CD8-positive, alpha-beta memory T cell (primary cell): Measurements from ENCODE around the gene RTN4IP1. TPM values are rescaled to one million over a fixed set of nuclear protein-coding genes. Genes with fewer than 3 reads are reported as not detected.

Experiments used
- CTCF ChIA-PET: fragments of 350-600 bp; sonication (Branson Sonifier 250); formaldehyde crosslinking; loops from one replicate; lab custom pipeline; 2021; ENCODE audit warnings: antibody characterized with exemption; lab: Charles Lee
- POLR2A ChIA-PET: fragments of 350-600 bp; sonication (Branson Sonifier 250); formaldehyde crosslinking; loops from one replicate; lab custom pipeline; 2021; ENCODE audit warnings: antibody characterized with exemption; lab: Charles Lee
- DNase-seq, 5 donors: peaks; one replicate each; pipeline versions ENCODE4 v3.0.0 to v3.0.0-alpha.2; 2020 to 2022; ENCODE audit warnings: mixed read lengths in 1 of 5
- H3K27ac ChIP-seq: one replicate; pipeline ENCODE4 v1.7.0; 2013; ENCODE audit warnings: low read depth, mild to moderate bottlenecking, low read length, moderate library complexity
- H3K27me3 ChIP-seq: 2 replicates; pipeline ENCODE4 v1.7.0; 2013; ENCODE audit warnings: low read length, mild to moderate bottlenecking; ENCODE audit not compliant: insufficient read depth, poor library complexity, severe bottlenecking
- H3K36me3 ChIP-seq: 2 replicates; pipeline ENCODE4 v1.7.0; 2013; ENCODE audit warnings: mild to moderate bottlenecking, low read length, moderate library complexity; ENCODE audit not compliant: insufficient read depth
- H3K4me1 ChIP-seq: 2 replicates; pipeline ENCODE4 v1.7.0; 2013; ENCODE audit warnings: mild to moderate bottlenecking, low read length, moderate library complexity; ENCODE audit not compliant: insufficient read depth
- H3K4me3 ChIP-seq: 2 replicates; pipeline ENCODE4 v1.7.0; 2013; ENCODE audit warnings: mild to moderate bottlenecking, low read length
- H3K9me3 ChIP-seq: 2 replicates; pipeline ENCODE4 v1.7.0; 2013; ENCODE audit warnings: mild to moderate bottlenecking, low read length
- H3K27ac Mint-ChIP-seq, 8 donors: one replicate each; pipeline ENCODE4 v1.8.0; 2020 to 2021; ENCODE audit warnings: mixed read lengths in 8 of 8, mild to moderate bottlenecking in 6 of 8, inconsistent platforms in 3 of 8, moderate library complexity in 3 of 8
- H3K27me3 Mint-ChIP-seq, 2 donors: one replicate each; pipeline ENCODE4 v1.8.0; 2020 to 2021; ENCODE audit warnings: mixed read lengths in 2 of 2, mild to moderate bottlenecking in 1 of 2, moderate library complexity in 1 of 2
- H3K36me3 Mint-ChIP-seq, 3 donors: one replicate each; pipeline ENCODE4 v1.8.0; 2020 to 2021; ENCODE audit warnings: mixed read lengths in 3 of 3, inconsistent platforms in 1 of 3, mild to moderate bottlenecking in 1 of 3
- H3K4me1 Mint-ChIP-seq, 3 donors: one replicate each; pipeline ENCODE4 v1.8.0; 2020 to 2021; ENCODE audit warnings: mixed read lengths in 3 of 3, inconsistent platforms in 1 of 3, mild to moderate bottlenecking in 1 of 3
- H3K4me3 Mint-ChIP-seq, 7 donors: one replicate each; pipeline ENCODE4 v1.8.0; 2020 to 2021; ENCODE audit warnings: mixed read lengths in 7 of 7, mild to moderate bottlenecking in 6 of 7, moderate library complexity in 4 of 7, inconsistent platforms in 2 of 7
- H3K9me3 Mint-ChIP-seq, 5 donors: one replicate each; pipeline ENCODE4 v1.8.0; 2020 to 2022; ENCODE audit warnings: mixed read lengths in 5 of 5, mild to moderate bottlenecking in 3 of 5, moderate library complexity in 2 of 5, inconsistent platforms in 1 of 5
- polyA plus RNA-seq: library from polyadenylated mRNA; unstranded; fragments of 300-500 nt; fragmentation: Illumina TruSeq; gene quantifications from one replicate; pipeline ENCODE4 v1.2.3, GENCODE V29; 2021
- total RNA-seq, 2 experiments: library from RNA; stranded (reverse); gene quantifications; one replicate each; pipeline ENCODE4 v1.2.3, GENCODE V29; 2021

Gene RTN4IP1
- total and polyA plus RNA-seq, 3 experiments from 2014 or later: 7.2 to 10.3 (median 9.5) TPM

DNA sequence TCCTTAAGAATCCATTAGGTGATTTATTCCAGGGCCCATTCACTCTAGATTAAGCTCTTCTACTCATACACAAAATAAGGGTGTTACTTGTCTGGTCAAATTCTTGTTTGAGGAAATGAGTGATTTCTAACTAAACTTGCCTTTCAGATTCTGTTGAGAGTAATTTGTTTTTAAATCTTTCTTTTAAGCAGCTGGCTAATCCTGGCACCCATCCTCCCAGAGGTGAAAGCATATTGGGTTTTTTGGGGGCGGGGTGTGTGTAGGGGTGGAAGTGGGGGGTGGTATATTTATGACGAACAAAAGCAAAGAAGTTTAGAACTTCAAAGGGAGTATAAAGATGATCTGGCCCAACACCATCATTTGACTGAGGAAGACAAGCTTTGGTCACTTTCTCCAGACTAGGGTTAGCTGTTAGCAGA, 94.7 kb downstream of the RTN4IP1 start:
- POLR2A ChIA-PET: interaction anchor here (0.9 to 1.1 kb wide), 2 partner anchors 9 to 12 kb away, joined by 3 to 6 read pairs; no protein-coding TSS in a partner anchor
- no peaks in the 10 kb centered on the region for H3K27me3 ChIP-seq
- no peak for DNase-seq
- Mint-ChIP-seq H3K27me3 (peaks cover 0 to 1% of the 10 kb centered on the region in 2 donors), H3K9me3 (no peaks in the 10 kb centered on the region), H3K36me3 (peaks cover 0 to 83% (median 40%) of the 10 kb centered on the region in 3 donors), H3K27ac (peak overlapping the region; percentile 45 to 96 (median 75)), H3K4me3 (peak overlapping the region in 3 of 7 donors; percentile 2 to 14 (median 7)), H3K4me1 (peaks cover 69 to 92% (median 90%) of the 10 kb centered on the region in 3 donors)
- H3K4me3 ChIP-seq: no peak overlapping the region
- peaks cover 42% of the 10 kb centered on the region for H3K4me1 ChIP-seq
- H3K36me3 ChIP-seq: peaks cover 14% of the 10 kb centered on the region
- CTCF ChIA-PET: interaction anchor here (1.1 to 1.9 kb wide), 3 partner anchors 15 to 32 kb away, joined by 5 to 7 read pairs (median 5); no protein-coding TSS in a partner anchor
- H3K27ac ChIP-seq: no peak overlapping the region
- H3K9me3 ChIP-seq: no peaks in the 10 kb centered on the region

DNA sequence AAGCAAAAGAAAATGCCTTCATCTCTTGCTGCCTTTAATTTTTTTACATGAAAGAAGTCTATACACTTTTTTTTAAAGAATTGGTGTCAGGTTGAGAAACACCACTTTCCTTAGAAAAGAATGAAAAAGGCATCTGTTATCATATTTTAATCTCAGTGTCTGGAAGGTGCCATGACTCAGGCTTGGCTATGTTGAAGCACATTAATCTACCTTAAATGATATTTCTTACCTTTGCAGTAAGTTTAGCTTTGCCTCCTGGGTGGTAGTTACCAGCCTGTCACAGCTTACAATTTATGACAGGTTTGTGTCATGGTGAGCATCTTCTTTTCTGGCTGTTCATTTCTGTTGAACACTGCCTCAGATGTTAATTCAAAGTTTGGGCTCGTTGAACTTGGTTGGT, 95.3 kb downstream of the RTN4IP1 start:
- Histone ChIP-seq H3K27me3 (no peaks in the 10 kb centered on the region), H3K27ac (no peak overlapping the region), H3K9me3 (no peaks in the 10 kb centered on the region), H3K4me3 (no peak overlapping the region), H3K36me3 (peaks cover 13% of the 10 kb centered on the region), H3K4me1 (peaks cover 42% of the 10 kb centered on the region)
- Mint-ChIP-seq H3K9me3 (no peaks in the 10 kb centered on the region), H3K27ac (peak overlapping the region; percentile 45 to 96 (median 75)), H3K4me3 (no peak overlapping the region), H3K4me1 (peaks cover 71 to 92% (median 90%) of the 10 kb centered on the region in 3 donors), H3K27me3 (peaks cover 0 to 1% of the 10 kb centered on the region in 2 donors), H3K36me3 (peaks cover 0 to 83% (median 44%) of the 10 kb centered on the region in 3 donors)
- ChIA-PET POLR2A (interaction anchor here (0.9 to 1.1 kb wide), 2 partner anchors 8 to 12 kb away, joined by 3 to 6 read pairs; no protein-coding TSS in a partner anchor), CTCF (interaction anchor here (1.1 to 1.9 kb wide), 3 partner anchors 14 to 33 kb away, joined by 5 to 7 read pairs (median 5); no protein-coding TSS in a partner anchor)
- DNase-seq: no peak

DNA sequence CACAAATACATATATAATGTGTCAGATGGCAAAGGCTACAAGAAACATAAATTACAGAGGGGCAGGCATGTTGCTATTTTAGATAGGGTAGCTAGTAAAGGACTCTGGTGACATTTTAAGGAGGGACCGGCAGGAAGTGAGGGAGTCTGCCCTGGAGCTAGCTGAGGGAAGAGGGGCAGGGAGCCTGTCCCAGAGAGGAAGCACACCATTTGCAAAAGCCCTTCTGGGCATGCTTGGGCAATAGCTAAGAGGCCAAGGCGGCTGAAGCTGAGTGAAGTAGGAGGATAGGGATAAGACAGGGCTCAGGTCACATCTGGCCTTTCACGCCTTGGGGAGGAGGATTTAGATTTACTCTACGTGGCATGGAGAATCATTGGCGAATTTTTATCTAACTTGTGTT, 96.2 kb downstream of the RTN4IP1 start:
- peaks cover 0 to 1% of the 10 kb centered on the region in 2 donors for H3K27me3 Mint-ChIP-seq
- no peaks in the 10 kb centered on the region for H3K9me3 Mint-ChIP-seq
- peaks cover 0 to 84% (median 45%) of the 10 kb centered on the region in 3 donors for H3K36me3 Mint-ChIP-seq
- ChIA-PET POLR2A (interaction anchor here (0.7 kb wide), 1 partner anchor 11 kb away, joined by 3 read pairs; no protein-coding TSS in a partner anchor), CTCF (interaction anchor here (1.8 kb wide), 1 partner anchor 33 kb away, joined by 5 read pairs; no protein-coding TSS in a partner anchor)
- H3K4me3 Mint-ChIP-seq: peak overlapping the region in 1 of 7 donors; percentile 74
- Histone ChIP-seq H3K27ac (no peak overlapping the region), H3K9me3 (no peaks in the 10 kb centered on the region), H3K36me3 (peaks cover 18% of the 10 kb centered on the region), H3K4me3 (no peak overlapping the region), H3K27me3 (no peaks in the 10 kb centered on the region), H3K4me1 (peaks cover 35% of the 10 kb centered on the region)
- no peak for DNase-seq
- peak overlapping the region in 7 of 8 donors; percentile 70 to 96 (median 84) for H3K27ac Mint-ChIP-seq
- peaks cover 69 to 89% (median 87%) of the 10 kb centered on the region in 3 donors for H3K4me1 Mint-ChIP-seq

GRCh38 chr6:106530502-106530901, 98.8 kb downstream of the RTN4IP1 start:
- no peak for DNase-seq
- H3K27me3 ChIP-seq: no peaks in the 10 kb centered on the region
- H3K36me3 ChIP-seq: peaks cover 27% of the 10 kb centered on the region
- no peak overlapping the region for H3K4me3 ChIP-seq
- CTCF ChIA-PET: interaction anchor here (2.6 kb wide), 1 partner anchor 18 kb away, joined by 10 read pairs; no protein-coding TSS in a partner anchor
- H3K4me3 Mint-ChIP-seq: no peak overlapping the region
- POLR2A ChIA-PET: interaction anchor here (0.5 to 1.6 kb wide), 4 partner anchors 10 to 79 kb away, joined by 3 to 5 read pairs (median 3); no protein-coding TSS in a partner anchor
- H3K9me3 ChIP-seq: no peaks in the 10 kb centered on the region
- H3K27ac ChIP-seq: no peak overlapping the region
- H3K4me1 Mint-ChIP-seq: peaks cover 63 to 90% (median 89%) of the 10 kb centered on the region in 3 donors
- H3K36me3 Mint-ChIP-seq: peaks cover 0 to 83% (median 37%) of the 10 kb centered on the region in 3 donors
- peaks cover 0 to 1% of the 10 kb centered on the region in 2 donors for H3K27me3 Mint-ChIP-seq
- peak overlapping the region in 1 of 8 donors; percentile 23 for H3K27ac Mint-ChIP-seq
- H3K4me1 ChIP-seq: peaks cover 29% of the 10 kb centered on the region
- H3K9me3 Mint-ChIP-seq: no peaks in the 10 kb centered on the region

DNA sequence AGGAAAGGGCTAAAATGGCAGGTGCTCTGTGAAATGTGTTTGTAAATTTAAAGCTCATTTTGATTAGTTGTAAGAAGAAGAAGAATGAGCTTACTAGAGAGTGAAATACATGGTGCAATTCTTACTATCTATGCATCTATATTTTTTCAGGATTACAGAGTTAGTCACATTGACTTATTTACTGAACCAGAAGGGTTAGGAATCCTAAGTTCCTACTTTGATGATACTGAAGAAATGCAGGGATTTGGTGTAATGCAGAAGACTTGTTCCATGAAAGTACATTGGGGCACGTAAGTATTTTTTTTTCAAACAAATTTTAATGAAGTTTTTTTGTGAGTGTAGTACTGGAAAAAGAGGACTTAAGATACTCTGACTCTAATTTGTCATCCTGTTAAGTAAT, 99.3 kb downstream of the RTN4IP1 start:
- peak overlapping the region in 4 of 8 donors; percentile 14 to 55 (median 36) for H3K27ac Mint-ChIP-seq
- H3K9me3 ChIP-seq: no peaks in the 10 kb centered on the region
- no peak overlapping the region for H3K4me3 ChIP-seq
- peaks cover 32% of the 10 kb centered on the region for H3K4me1 ChIP-seq
- H3K27ac ChIP-seq: no peak overlapping the region
- H3K9me3 Mint-ChIP-seq: no peaks in the 10 kb centered on the region
- ChIA-PET CTCF (interaction anchor here (2.6 kb wide), 1 partner anchor 17 kb away, joined by 10 read pairs; no protein-coding TSS in a partner anchor), POLR2A (interaction anchor here (0.5 to 0.6 kb wide), 2 partner anchors 9 to 37 kb away, joined by 3 read pairs; no protein-coding TSS in a partner anchor)
- peaks cover 0 to 1% of the 10 kb centered on the region in 2 donors for H3K27me3 Mint-ChIP-seq
- no peak for DNase-seq
- H3K36me3 ChIP-seq: peaks cover 27% of the 10 kb centered on the region
- H3K36me3 Mint-ChIP-seq: peaks cover 0 to 83% (median 37%) of the 10 kb centered on the region in 3 donors
- H3K4me1 Mint-ChIP-seq: peaks cover 63 to 90% (median 89%) of the 10 kb centered on the region in 3 donors
- no peak overlapping the region for H3K4me3 Mint-ChIP-seq
- H3K27me3 ChIP-seq: no peaks in the 10 kb centered on the region

DNA sequence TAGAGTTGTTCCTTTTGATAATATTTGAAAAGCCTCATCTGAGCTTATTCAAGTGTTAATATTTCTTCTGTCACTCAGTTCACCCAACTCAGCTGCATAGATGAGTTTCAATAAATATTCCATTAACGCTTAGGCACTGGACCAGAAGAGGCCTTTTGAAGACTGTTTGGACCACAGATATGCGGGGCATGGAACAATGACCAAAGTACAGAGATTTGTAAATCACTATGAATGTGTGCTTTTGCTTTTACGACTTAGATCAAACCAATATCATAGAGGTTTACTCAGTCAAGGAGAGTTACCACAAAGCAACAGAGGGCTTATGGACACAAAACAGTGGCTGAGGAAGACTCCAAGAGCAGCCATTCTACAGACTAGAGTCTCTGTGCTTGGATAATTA, 99.9 kb downstream of the RTN4IP1 start:
- Histone ChIP-seq H3K27me3 (no peaks in the 10 kb centered on the region), H3K27ac (no peak overlapping the region), H3K4me3 (no peak overlapping the region), H3K9me3 (no peaks in the 10 kb centered on the region), H3K36me3 (peaks cover 27% of the 10 kb centered on the region), H3K4me1 (peaks cover 30% of the 10 kb centered on the region)
- no peak for DNase-seq
- Mint-ChIP-seq H3K27me3 (peaks cover 0 to 1% of the 10 kb centered on the region in 2 donors), H3K36me3 (peaks cover 0 to 81% (median 36%) of the 10 kb centered on the region in 3 donors), H3K4me3 (no peak overlapping the region), H3K27ac (peak overlapping the region in 2 of 8 donors; percentile 55 to 85), H3K9me3 (no peaks in the 10 kb centered on the region), H3K4me1 (peaks cover 61 to 88% (median 88%) of the 10 kb centered on the region in 3 donors)
- POLR2A ChIA-PET: interaction anchor here (0.6 kb wide), 1 partner anchor 8 kb away, joined by 3 read pairs; no protein-coding TSS in a partner anchor
- CTCF ChIA-PET: interaction anchor here (1.0 to 2.6 kb wide), 3 partner anchors 9 to 17 kb away, joined by 4 to 10 read pairs (median 4); no protein-coding TSS in a partner anchor

DNA sequence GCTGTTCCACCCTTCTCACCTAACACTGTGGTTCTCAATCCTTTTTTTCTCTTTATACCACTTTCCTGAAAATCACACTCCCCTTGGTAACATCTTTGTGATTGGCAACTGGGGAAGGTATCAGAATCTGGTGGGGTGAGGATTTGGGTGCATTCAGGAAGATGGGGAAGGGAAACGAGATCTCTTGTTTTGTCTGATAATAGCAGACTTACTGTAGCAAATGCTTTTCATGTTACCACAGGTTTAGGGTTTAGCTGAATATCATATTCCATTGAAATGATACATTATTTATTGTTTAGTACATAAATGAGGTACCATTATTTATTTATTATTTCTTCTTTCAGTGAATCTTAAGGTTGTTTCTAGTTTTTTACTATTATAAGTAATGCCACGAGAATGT, 100.8 kb downstream of the RTN4IP1 start:
- DNase-seq: no peak
- peaks cover 27% of the 10 kb centered on the region for H3K36me3 ChIP-seq
- H3K9me3 ChIP-seq: no peaks in the 10 kb centered on the region
- no peak overlapping the region for H3K27ac ChIP-seq
- Mint-ChIP-seq H3K27ac (peak overlapping the region in 5 of 8 donors; percentile 48 to 79 (median 70)), H3K36me3 (peaks cover 0 to 73% (median 32%) of the 10 kb centered on the region in 3 donors), H3K9me3 (no peaks in the 10 kb centered on the region), H3K4me1 (peaks cover 58 to 88% (median 88%) of the 10 kb centered on the region in 3 donors), H3K27me3 (peaks cover 0 to 1% of the 10 kb centered on the region in 2 donors), H3K4me3 (peak overlapping the region in 2 of 7 donors; percentile 25 to 49)
- peaks cover 20% of the 10 kb centered on the region for H3K4me1 ChIP-seq
- POLR2A ChIA-PET: interaction anchor here (0.5 kb wide), 1 partner anchor 48 kb away, joined by 3 read pairs; no protein-coding TSS in a partner anchor
- no peaks in the 10 kb centered on the region for H3K27me3 ChIP-seq
- CTCF ChIA-PET: interaction anchor here (1.0 kb wide), 1 partner anchor 16 kb away, joined by 4 read pairs; no protein-coding TSS in a partner anchor
- H3K4me3 ChIP-seq: no peak overlapping the region
